OCI-LY7 (cell line): ENCODE measurements around the gene COPB2. TPM values are rescaled to one million over a fixed set of nuclear protein-coding genes. Genes with fewer than 3 reads are reported as not detected.

ENCODE experiments used
- BruUV-seq: library from RNA; stranded (reverse); fragments of 400-500 nt; replicated peaks from 2 replicates; lab custom pipeline; 2021; lab: Mats Ljungman, UMichigan
- CTCF ChIA-PET: fragments of 300-600 bp; sonication (Branson Sonifier 250); formaldehyde crosslinking; loops from one replicate; lab custom pipeline; 2022; ENCODE audit warnings: antibody characterized with exemption; ENCODE audit not compliant: unreplicated experiment; lab: Charles Lee
- POLR2A ChIA-PET: fragments of 300-600 bp; sonication (Branson Sonifier 250); formaldehyde crosslinking; loops from one replicate; lab custom pipeline; 2022; ENCODE audit warnings: antibody characterized with exemption; lab: Charles Lee
- DNase-seq: peaks from one replicate; pipeline ENCODE4 v3.0.0-alpha.2; 2015; ENCODE audit warnings: low spot score
- H2AFZ ChIP-seq: fragments of 200-600 bp; sonication (generic), shearing (Covaris generic); 2 replicates; pipeline ENCODE4 v1.6.1; 2014; ENCODE audit warnings: mild to moderate bottlenecking, antibody characterized with exemption, low read length, moderate library complexity
- H3K27ac ChIP-seq: fragments of 200-600 bp; sonication (generic); 2 replicates; pipeline ENCODE4 v1.5.1; 2014; ENCODE audit warnings: mixed run types, low read depth, mild to moderate bottlenecking, moderate library complexity, low read length, inconsistent platforms; ENCODE audit not compliant: poor library complexity, severe bottlenecking
- H3K36me3 ChIP-seq: fragments of 200-600 bp; sonication (generic); 2 replicates; pipeline ENCODE4 v1.6.1; 2014; ENCODE audit warnings: mild to moderate bottlenecking, antibody characterized with exemption, low read length, moderate library complexity, mixed read lengths; ENCODE audit not compliant: insufficient read depth
- H3K4me1 ChIP-seq: fragments of 200-600 bp; sonication (generic); 2 replicates; pipeline ENCODE4 v1.5.1; 2014; ENCODE audit warnings: mild to moderate bottlenecking, low read length; ENCODE audit not compliant: insufficient read depth, poor library complexity, severe bottlenecking
- H3K4me2 ChIP-seq: fragments of 200-600 bp; sonication (generic); 2 replicates; pipeline ENCODE4 v1.6.1; 2014; ENCODE audit warnings: mild to moderate bottlenecking, low read length
- H3K4me3 ChIP-seq: fragments of 200-600 bp; sonication (generic); 2 replicates; pipeline ENCODE4 v1.5.1; 2014; ENCODE audit warnings: mild to moderate bottlenecking, low read depth, low read length; ENCODE audit not compliant: poor library complexity, severe bottlenecking
- H3K79me2 ChIP-seq: fragments of 200-600 bp; sonication (generic); 2 replicates; pipeline ENCODE4 v1.6.1; 2016; ENCODE audit warnings: low read depth, mild to moderate bottlenecking, low read length, moderate library complexity, mixed read lengths; ENCODE audit not compliant: insufficient read depth
- H3K9me2 ChIP-seq: fragments of 200-600 bp; sonication (generic); 2 replicates; pipeline ENCODE4 v1.6.1; 2016; ENCODE audit warnings: mild to moderate bottlenecking, low read length, mixed read lengths; ENCODE audit not compliant: insufficient read depth
- H3K9me3 ChIP-seq: fragments of 200-600 bp; sonication (generic); 2 replicates; pipeline ENCODE4 v1.6.1; 2014; ENCODE audit warnings: mild to moderate bottlenecking, mixed run types, low read length, mixed read lengths
- H4K20me1 ChIP-seq: fragments of 200-600 bp; sonication (generic); 2 replicates; pipeline ENCODE4 v1.6.1; 2014; ENCODE audit warnings: mild to moderate bottlenecking, antibody characterized with exemption, low read length, moderate library complexity, mixed read lengths; ENCODE audit not compliant: insufficient read depth
- CTCF ChIP-seq: fragments of 200-600 bp; sonication (generic); conservative IDR thresholded peaks from 2 replicates; pipeline ENCODE4 v1.5.1; 2014; ENCODE audit warnings: mild to moderate bottlenecking, antibody characterized with exemption, low read length, moderate library complexity, mixed read lengths
- EZH2phosphoT487 ChIP-seq: fragments of 200-600 bp; sonication (generic); IDR thresholded peaks from 2 replicates; pipeline ENCODE4 v1.6.1; 2018; ENCODE audit warnings: low read depth, borderline replicate concordance, mild to moderate bottlenecking, mixed run types, antibody characterized with exemption, low read length, moderate library complexity, mixed read lengths
- intact Hi-C: fragments of 100-400 bp; cut with micrococcal nuclease; formaldehyde crosslinking; loops from one replicate; pipeline ENCODE4 v1.10.0; 2022; ENCODE audit not compliant: unreplicated experiment
- total RNA-seq, 2 experiments: library from RNA; depleted of rRNA in 1 of 2; stranded (reverse); fragments of >200 nt in 1 of 2; shearing (Covaris generic) in 1 of 2; gene quantifications; 2 replicates each; pipeline ENCODE4 v1.2.3, GENCODE V29; 2014 to 2022

Gene COPB2
- total RNA-seq, 2 experiments from 2014 or later: 67.9 to 106 TPM

DNA sequence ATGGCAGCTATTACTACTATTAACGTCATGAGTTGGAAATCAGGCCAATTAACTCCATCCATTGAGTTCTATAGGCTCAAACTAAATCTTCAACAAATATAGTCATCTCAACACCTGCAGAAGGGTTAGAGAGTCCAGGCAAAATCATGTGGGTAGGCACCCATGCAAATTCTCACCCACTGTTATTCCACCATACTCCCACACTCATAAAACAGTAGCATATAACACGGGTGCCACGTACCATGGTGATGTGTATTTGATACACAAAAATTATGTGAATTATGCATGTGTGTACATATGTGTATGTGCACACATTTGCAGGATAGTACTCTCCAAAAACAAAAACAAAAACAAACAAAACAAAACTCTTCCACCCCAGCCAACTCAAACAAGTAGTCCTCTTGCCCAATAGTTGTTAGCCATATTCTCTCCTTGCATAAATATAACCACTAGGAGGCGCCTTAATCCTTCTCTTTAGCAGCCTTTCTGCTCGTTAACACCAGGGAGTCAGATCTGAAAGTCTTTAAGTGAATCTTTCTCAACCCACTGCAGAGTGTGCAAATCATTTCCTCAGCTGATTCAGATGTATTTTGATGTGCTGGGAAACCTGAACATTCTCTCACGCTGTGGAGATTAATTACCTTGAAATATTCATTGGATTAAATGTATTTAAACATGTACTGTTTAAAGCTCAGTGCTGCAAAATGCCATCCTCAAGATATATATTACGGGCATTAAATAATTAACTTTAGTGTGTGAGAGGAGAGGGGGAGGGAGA, 38.0 kb upstream of the COPB2 start:
- Histone ChIP-seq H3K36me3 (no peaks in the 10 kb centered on the region), H3K4me1 (no peaks in the 10 kb centered on the region), H3K9me2 (no peaks in the 10 kb centered on the region), H3K27ac (no peak overlapping the region), H3K4me3 (no peak overlapping the region), H2AFZ (no peak overlapping the region), H3K4me2 (no peak overlapping the region), H4K20me1 (no peaks in the 10 kb centered on the region), H3K79me2 (no peaks in the 10 kb centered on the region), H3K9me3 (no peaks in the 10 kb centered on the region)
- no TSS peak for BruUV-seq
- DNase-seq: peak; percentile 70
- ChIA-PET POLR2A (no interaction called here), CTCF (no interaction called here)
- intact Hi-C loops: loop anchor here (1.0 to 5.0 kb wide), 3 partner anchors 135 to 1435 kb away; no protein-coding TSS in a partner anchor
- TF ChIP-seq EZH2phosphoT487 (no peak), CTCF (peak; percentile 90)

DNA sequence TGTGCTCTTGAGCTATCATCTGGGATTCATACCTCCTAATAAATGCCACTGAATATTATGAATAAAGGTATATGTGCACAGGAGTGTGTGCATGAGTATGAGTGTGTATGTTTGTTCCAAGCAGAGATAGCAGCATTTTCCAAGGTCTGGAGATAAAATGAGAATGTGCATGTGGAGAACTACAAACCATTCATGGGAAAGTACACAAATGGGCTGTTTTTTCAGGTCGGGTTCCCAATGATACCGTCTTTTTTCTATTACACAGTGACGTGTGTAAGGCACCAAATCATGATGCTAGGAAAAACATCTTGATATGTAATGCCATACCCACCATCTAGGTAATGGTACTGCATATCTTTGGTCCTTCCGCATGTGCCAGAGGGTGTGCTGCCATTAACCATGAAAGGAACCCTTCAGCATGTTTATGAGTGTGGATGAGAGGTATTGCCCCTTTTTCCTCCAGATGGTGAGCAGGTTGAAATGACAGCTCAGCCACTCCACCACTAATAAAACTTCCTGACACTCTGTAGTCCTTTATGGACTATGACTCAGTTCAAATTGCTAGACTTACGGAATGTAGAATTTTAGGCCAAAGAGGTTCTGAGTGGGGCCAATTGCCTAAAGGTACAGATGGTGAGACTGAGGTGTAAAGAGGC, 36.4 kb upstream of the COPB2 start:
- Histone ChIP-seq H3K36me3 (no peaks in the 10 kb centered on the region), H3K4me1 (no peaks in the 10 kb centered on the region), H3K79me2 (no peaks in the 10 kb centered on the region), H2AFZ (no peak overlapping the region), H4K20me1 (no peaks in the 10 kb centered on the region), H3K27ac (no peak overlapping the region), H3K4me3 (no peak overlapping the region), H3K9me2 (no peaks in the 10 kb centered on the region), H3K9me3 (no peaks in the 10 kb centered on the region), H3K4me2 (no peak overlapping the region)
- no peak for TF ChIP-seq CTCF
- no peak for TF ChIP-seq EZH2phosphoT487
- intact Hi-C loops: loop anchor here (5.0 kb wide), 2 partner anchors 201 to 1436 kb away; no protein-coding TSS in a partner anchor
- no TSS peak for BruUV-seq
- no peak for DNase-seq
- ChIA-PET POLR2A (interaction anchor here (0.6 kb wide), 1 partner anchor 681 kb away, joined by 3 read pairs; no protein-coding TSS in a partner anchor), CTCF (no interaction called here)

DNA sequence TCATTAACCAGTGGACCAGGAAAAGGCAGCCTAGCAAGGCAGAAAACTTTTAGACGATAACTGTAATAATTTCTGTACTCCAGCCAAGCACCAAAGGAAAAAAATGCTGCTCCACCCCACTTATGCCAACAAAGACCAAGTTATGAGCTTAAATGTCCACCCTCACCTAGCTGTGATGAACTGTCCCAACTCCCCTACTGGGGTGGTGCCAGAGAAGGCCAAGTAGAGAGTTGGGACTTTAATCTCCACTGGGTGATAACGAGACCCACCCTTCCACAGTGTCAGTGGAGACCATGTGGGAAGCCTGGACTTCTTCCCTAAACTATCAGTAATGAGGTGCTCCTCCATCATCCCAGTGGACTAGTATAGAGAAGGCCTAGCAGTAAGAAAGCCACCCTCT, 33.8 kb upstream of the COPB2 start:
- no peaks in the 10 kb centered on the region for H3K36me3 ChIP-seq
- no peak overlapping the region for H3K4me3 ChIP-seq
- intact Hi-C loops: no loop called here
- ChIA-PET CTCF (no interaction called here), POLR2A (no interaction called here)
- no peak for TF ChIP-seq EZH2phosphoT487
- no peak for TF ChIP-seq CTCF
- H3K4me1 ChIP-seq: no peaks in the 10 kb centered on the region
- H2AFZ ChIP-seq: no peak overlapping the region
- no peaks in the 10 kb centered on the region for H3K9me3 ChIP-seq
- BruUV-seq: no TSS peak
- no peaks in the 10 kb centered on the region for H4K20me1 ChIP-seq
- H3K79me2 ChIP-seq: no peaks in the 10 kb centered on the region
- DNase-seq: no peak
- no peak overlapping the region for H3K27ac ChIP-seq
- H3K9me2 ChIP-seq: no peaks in the 10 kb centered on the region
- no peak overlapping the region for H3K4me2 ChIP-seq
